Activated CD4-positive, alpha-beta T cell treated with anti-CD3 and anti-CD28 coated beads, Interleukin-2, Interleukin-4, amounts not matched to agents 100 ng/mL and 50 ng/mL, durations not matched to agents 16 hours and 8 hours (primary cell): ENCODE data around the gene CMC1.
A peak's percentile ranks its signal among the peaks of the same experiment; 100 is the strongest.
"Not testable (repeated sequence)": the region's sequence is repeated elsewhere in the genome, so short reads cannot be mapped to it uniquely, and the experiment has no call there.

Experiments used
- DNase-seq: peaks from one replicate; pipeline ENCODE4 v3.0.0-alpha.2; 2020; ENCODE audit warnings: low spot score

CMC1 gene

DNA sequence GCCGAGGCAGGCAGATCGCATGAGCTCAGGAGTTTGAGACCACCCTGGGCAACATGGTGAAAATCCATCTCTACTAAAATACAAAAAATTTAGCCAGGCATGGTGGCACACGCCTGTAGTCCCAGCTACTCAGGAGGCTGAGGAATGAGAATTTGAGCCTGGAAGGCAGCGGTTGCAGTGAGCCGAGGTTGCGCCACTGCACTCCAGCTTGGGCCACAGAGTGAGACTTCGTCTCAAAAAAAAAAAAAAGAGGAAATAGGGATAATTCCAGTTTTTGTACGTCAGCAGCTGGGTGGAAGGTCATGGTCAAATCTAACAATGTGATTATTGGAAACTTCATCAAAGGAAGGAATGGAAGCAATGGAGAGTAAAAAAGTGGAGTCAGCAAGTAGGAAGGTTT, 3.1 kb downstream of the CMC1 start:
- no peak for DNase-seq

DNA sequence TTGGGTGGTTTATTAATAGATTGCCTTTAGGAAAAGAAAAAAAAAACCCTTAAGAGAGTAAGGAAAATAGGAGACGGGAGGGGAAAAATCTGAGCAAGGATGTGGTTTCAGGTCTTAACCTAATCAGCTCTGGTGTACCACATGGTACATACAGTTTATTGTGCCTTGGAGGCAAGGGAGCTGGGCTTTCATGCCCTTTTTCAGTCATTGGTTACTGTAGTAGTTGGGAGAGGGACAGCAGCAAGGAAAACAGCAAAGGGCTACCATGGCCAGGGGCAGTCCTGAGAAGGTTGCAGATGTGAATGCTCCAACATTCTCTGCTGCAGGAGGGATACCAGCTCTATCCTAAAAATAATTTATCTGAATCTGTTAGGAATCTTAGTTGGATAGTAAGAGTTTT, 5.9 kb downstream of the CMC1 start:
- no peak for DNase-seq

DNA sequence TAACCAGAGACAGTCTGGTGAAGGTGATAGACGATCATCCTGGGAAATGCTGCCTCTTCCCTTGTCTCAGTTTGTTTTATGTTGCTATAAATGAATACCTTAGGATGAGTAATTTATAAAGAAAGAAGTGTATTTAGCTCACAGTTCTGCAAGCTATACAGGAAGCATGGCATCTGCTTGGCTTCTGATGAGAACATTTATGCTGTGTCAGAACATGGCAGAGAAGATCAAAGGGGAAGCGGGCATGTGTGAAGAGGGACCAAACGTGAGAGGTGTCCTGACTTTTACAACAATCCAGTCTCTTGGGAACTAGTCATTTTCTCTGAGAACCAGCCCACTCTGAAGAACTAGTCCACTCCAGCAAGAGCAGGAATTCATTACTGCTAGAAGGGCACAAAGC, 9.6 kb downstream of the CMC1 start:
- DNase-seq: peak; percentile 21

GRCh38 chr3:28252001-28252431, 10.6 kb downstream of the CMC1 start:
- DNase-seq: peak; percentile 48

GRCh38 chr3:28253040-28253715, 11.8 kb downstream of the CMC1 start:
- DNase-seq: no peak

DNA sequence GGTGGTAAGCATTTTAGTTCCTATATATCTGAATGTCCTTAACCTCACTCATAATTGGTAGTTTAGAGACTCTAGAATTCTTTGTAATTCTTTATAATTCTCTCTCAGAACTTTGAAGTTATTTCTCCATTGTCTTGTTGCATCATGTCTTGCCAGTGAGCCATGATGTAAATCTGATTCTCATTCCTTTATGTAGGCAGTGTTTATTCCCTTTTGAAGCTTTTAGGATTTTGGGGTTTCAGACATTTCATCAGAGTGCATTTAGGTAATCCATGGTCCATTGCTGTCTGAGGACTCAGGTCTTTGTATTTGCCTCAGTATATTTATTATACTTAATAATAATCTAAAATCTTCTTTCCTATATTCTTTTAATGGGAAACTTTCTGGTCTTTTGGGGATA, 20.6 kb downstream of the CMC1 start:
- DNase-seq: no peak

DNA sequence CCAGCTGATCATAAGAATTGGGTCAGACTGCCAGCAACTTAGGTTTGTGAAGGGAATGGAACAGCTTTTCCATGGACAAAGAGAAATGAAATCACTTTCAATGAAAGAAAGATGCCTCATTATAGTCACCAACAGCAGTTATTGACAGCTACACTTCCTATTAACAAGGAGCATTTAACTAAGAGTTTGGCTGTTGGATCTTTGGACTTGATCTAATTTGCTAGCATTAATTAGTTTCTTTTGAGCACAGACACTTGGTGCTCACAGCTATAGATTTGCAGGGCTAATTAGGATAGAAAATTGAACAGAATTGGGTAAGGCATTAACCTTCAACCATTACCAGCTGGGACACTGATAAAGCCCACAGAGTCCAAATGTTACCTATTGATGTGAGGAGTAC, 24.2 kb downstream of the CMC1 start:
- no peak for DNase-seq

- DNase-seq: no peak
Observed at GRCh38 chr3:28267984-28268849, 26.8 kb downstream of the CMC1 start.

- no peak for DNase-seq
Observed at GRCh38 chr3:28268989-28269388, 27.6 kb downstream of the CMC1 start.

GRCh38 chr3:28269884-28270283, 28.5 kb downstream of the CMC1 start:
- DNase-seq: not testable (repeated sequence)

- no peak for DNase-seq
Observed at GRCh38 chr3:28273837-28274236, 32.4 kb downstream of the CMC1 start.

GRCh38 chr3:28278918-28279317, 37.5 kb downstream of the CMC1 start:
- no peak for DNase-seq

GRCh38 chr3:28279770-28280169, 38.4 kb downstream of the CMC1 start:
- DNase-seq: no peak

- no peak for DNase-seq
Observed at GRCh38 chr3:28280781-28281180, 39.4 kb downstream of the CMC1 start.

DNA sequence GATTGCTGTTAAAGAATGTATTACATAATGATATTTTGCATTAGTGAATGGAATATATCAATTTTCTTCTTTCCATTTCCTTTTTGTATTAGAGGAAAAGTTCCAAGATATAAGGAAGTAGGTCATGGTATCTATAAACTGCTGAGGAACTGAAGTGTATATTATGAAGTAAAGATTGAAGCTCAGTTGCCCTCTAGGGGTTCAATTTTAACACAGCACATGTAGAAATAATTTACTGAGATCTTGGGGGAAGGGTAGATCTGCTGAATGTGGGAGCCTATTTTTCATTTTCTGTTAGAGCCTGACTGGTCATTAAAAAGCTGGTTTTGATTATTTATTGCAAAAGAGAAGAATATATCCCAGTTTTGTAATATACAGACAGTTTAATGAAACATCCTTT, 45.2 kb downstream of the CMC1 start:
- peak; percentile 24 for DNase-seq

GRCh38 chr3:28287046-28287445, 45.6 kb downstream of the CMC1 start:
- DNase-seq: no peak

- DNase-seq: no peak
Observed at GRCh38 chr3:28290863-28291300, 49.5 kb downstream of the CMC1 start.

DNA sequence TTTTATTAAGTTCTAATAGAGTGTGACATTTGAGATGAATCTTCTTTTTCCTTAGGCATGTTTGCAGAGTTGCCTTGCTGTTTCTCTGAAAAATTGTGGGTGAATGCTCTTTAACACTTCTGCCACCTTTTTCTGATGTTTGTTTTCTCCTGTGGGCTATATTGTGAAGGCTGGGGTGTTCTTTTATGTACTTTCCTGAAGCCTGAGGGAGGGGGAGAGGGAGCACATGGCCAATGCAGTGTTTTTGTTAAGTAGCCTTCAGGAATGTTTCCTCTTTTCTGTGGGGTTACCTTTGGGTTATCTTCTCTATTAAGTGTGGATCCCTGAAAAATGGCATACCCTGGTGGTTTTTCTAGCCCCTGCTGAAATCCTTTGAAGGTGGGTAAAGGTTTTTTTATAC, 50.2 kb downstream of the CMC1 start:
- no peak for DNase-seq

GRCh38 chr3:28292622-28293021, 51.2 kb downstream of the CMC1 start:
- DNase-seq: no peak

DNA sequence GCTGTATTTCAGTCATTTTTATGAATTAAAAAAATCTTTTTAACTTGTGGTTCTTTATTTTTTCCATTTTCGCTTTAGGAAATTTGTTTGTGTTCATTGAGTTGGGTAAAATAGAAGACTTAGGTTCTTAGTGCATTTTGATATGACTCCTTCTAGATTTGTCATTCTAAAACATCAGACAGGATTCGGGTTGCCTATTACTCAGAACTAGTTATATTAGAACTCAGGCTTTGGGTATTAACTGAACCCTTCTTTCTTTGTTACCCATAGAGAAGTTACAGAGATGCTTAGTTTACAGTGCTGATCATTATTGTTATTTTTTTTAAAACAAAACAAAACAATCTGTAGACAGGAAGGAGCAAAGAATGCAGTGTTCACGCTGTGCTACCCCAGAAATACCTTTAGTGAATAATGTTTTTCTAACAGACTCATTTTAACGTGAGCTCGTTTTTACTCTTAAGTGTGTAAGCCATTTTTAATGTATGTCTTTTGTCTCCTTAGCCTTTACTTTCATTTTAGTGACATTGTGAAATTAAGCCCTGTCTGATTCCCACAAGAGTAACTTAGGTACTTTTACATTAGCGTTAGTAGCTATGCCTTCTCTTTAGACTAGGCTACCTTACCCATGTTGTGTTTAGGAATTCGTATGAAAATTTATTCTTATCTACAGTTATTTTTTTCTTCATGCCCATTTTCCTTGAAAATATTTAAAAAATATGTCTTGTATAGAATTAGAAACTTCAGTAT, 53.4 kb downstream of the CMC1 start:
- no peak for DNase-seq

- no peak for DNase-seq
Observed at GRCh38 chr3:28295898-28296490, 54.6 kb downstream of the CMC1 start.

DNA sequence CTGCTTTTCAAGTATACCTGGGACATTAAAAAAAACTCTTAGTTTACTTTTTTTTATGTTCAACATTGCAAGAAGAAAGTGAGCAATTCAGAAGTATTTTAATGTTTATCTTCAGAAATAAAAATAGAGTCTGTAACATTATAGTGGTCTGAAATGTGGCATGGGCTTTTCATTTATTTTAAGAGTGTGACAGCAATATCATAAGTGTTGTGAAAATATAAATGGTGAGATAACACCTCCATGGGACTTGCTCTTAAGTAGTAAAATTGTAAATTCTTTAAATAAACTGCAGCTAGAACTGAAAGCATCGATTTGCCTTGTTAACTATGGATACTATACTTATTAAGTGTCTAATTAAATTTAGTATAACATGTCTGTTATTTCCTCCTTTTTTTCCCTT, 58.3 kb downstream of the CMC1 start:
- DNase-seq: no peak
